NCI-H128 (cell line): ENCODE measurements around the gene ZC3H10.
"Not testable (repeated sequence)": the region's sequence is repeated elsewhere in the genome, so short reads cannot be mapped to it uniquely, and the experiment has no call there.

Experiments used
- DNase-seq: peaks from one replicate; lab custom pipeline; 2025; ENCODE audit not compliant: unreplicated experiment; lab: John Stamatoyannopoulos, UW

The ZC3H10 gene, protein sequence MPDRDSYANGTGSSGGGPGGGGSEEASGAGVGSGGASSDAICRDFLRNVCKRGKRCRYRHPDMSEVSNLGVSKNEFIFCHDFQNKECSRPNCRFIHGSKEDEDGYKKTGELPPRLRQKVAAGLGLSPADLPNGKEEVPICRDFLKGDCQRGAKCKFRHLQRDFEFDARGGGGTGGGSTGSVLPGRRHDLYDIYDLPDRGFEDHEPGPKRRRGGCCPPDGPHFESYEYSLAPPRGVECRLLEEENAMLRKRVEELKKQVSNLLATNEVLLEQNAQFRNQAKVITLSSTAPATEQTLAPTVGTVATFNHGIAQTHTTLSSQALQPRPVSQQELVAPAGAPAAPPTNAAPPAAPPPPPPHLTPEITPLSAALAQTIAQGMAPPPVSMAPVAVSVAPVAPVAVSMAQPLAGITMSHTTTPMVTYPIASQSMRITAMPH

DNA sequence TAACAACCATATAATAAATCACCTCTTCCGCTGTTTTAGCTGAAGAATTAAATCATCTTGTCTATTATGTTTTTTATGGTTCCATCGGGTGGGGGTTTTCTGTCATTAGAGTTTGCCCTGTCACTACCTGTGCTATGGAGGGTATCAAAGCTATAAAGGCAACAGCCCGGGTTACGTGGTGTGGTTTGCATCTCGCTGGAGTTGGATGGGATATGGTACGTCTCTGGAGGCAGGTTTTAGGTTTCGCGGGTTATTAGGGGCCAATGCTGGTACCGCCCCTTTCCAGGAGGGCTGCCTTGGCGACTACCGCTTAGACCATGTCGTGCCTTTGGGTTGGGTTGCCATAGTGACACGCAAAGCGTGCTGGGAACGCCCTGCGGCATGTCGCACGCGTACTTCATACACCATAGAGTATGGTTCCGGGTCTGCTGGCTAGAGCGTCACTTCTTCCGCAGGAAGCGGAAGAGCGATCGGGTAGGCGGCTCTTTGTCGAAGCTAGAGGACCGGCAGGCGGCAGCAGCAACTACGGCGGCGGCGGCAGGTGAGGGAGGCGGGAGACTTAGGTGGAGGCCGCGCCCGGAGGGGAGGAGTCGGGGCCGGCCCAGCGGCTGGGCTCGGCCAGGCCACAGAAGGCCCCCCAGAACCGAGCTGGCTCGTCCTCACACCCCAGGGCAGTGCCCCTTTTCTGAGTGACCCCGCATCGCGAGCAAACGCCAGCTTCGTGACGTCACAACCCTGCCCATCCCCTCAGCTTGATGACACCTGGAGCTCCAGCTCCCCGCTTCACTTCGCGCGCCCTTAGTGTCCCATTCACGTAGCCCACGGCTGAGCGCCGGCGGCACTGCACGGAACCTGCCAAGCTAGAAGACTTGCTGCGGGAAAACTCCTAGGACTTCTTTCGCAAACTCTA is at the start of gene ZC3H10:
TSS of gene ZC3H10 (plus strand) at position 489 of the 910 bp plus-strand sequence. CDS start 2,297 bp downstream, outside the sequence.
- DNase-seq, result peak; percentile 99

- DNase-seq, result no peak
These were observed 46.4 kb upstream of the ZC3H10 start for GRCh38 chr12:56071648-56072047.

DNA sequence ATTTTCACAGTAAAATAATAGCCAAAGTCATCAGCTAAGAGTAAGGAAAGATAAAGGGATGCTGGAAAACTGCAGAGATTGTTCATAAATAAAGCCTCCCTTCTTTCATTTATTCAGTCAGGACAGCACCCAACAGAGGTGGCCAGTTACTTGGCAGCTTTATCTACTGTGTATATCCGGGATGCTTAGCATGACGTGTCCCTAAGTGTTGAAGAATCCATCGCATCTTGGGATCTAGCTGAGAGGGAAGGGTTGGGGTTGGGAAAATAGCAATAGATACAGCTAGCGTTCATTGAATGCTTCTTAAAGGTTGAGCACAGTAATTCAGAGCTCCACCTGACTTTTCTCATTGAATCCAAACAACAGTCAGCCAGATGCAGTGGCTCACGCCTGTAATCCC is 43.7 kb upstream of the ZC3H10 start:
- DNase-seq, result no peak

DNA sequence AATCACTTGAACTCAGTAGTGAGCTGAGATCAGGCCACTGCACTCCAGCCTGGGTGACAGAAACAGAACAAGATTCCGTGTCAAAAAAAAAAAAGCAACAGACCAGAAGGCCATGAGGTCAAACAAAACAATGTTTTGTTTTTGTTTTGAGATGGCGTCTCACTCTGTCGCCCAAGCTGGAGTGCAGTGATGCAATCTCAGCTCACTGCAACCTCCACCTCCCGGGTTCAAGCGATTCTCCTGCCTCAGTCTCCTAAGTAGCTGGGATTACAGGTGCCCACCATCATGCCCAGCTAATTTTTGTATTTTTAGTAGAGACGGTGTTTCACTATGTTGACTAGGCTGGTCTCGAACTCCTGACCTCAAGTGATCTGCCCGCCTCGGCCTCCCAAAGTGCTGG is 40.1 kb upstream of the ZC3H10 start:
- DNase-seq, result not testable (repeated sequence)

- DNase-seq, result no peak
These were observed 39.6 kb upstream of the ZC3H10 start for GRCh38 chr12:56078427-56078826.

DNA sequence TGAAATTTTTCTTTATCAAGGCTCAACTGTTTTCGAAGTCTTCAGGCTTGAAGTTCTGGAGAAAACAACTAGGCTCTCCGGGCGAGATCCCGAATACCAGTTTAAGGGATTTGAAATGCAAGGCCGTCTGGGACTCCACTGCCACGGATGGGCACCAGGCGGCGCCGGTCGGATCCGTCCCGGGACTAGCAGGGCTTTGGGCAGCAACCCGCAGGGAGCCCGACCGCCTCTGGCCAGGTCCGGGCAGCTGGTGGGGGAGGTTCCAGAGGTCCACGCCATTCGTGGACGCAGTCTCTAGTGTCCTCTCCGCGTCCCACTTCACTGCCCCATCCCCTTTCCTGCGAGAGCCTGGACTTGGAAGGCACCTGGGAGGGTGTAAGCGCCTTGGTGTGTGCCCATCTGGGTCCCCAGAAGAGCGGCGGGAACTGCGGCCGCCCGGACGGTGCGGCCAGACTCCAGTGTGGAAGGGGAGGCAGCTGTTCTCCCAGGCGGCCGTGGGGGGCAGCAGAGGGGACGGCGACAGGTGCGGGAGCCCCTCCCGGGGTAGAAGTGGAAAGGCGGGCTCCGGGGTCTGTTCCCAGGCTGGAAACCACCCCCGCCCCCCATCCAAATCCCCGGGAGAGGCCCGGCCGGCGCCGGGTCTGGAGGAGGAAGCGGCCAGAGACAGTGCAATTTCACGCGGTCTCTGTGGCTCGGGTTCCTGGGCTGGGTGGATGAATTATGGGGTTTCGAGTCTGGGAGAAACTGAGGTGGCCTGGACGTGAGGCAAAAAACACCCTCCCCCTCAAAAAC is 38.9 kb upstream of the ZC3H10 start:
- DNase-seq, result no peak

- peak; percentile 65 for DNase-seq
These were observed 38.1 kb upstream of the ZC3H10 start, which contains the start of gene ERBB3 for GRCh38 chr12:56079723-56080555. TSS of gene ERBB3 (plus strand) at chr12:56080165. CDS start at chr12:56080301, 136 bp downstream.

- no peak for DNase-seq
These were observed 37.4 kb upstream of the ZC3H10 start for GRCh38 chr12:56080556-56081138.

DNA sequence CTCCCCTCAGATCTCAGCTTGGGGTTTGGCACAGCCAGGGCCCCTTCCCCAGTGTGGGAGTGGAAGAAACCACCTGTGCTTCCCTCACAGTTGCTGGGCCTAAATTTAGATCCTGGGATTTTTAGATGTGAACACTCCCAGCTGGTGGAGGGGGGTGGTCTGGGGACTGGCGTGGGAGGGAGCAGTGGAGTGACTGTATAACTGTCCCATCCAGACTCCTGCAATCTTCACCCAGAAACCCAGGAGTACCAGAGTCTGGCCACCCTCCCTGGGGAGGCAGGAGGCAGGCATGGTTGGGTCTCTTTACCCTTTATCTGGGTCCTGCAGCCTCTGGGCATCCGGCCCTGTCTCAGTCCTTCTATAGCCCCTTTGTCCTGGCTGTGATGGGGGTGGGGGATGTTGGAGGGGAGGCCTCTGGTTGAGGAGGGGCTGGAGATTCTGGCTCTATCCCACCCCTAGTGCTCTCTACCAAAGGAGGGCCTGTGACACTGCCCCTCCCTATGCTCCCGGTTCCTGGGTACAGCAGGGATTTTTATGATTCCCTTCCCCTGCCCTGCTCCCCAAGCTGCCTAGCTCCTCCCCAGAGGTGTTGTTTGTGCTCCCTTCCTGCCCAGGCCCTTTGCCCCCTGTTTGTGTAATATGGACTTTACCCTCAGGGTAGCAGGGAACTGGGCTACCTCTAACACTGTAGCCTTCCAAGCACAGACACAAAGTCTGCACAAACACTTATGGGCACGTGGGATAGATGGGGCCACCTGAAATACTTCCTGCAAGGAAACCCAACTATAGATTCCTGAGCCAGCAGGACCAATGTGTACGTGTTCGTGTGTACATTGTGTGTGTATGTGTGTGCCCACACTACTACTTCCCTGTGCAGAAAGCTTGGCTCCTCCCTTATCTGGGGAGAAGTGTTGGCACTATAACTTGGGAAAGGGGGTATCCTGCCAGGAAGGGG is 36.4 kb upstream of the ZC3H10 start:
- no peak for DNase-seq

GRCh38 chr12:56082382-56082781 is 35.7 kb upstream of the ZC3H10 start:
- no peak for DNase-seq

DNA sequence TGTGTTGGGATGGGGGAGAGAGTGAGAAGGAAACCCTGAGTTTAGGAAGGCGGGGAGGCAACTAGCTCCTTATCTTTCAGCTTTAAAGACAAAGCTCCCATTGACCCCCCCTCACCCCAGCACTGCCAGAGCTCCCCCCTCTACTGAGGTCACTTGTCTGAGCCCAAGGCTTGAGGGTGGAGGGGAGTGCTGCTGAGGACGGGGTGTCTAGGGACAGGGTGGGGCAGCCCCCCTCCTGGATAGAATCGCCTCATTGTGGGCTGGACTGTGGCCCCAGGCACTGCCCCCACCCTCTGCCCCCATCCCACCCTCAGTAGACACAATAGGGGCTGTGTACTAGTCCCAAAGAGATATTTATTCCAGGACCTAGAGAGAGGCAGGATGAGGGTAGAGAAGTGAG is 35.1 kb upstream of the ZC3H10 start:
- DNase-seq, result no peak

GRCh38 chr12:56084958-56085543 is 33.0 kb upstream of the ZC3H10 start:
- DNase-seq, result no peak

GRCh38 chr12:56086096-56086495 is 32.0 kb upstream of the ZC3H10 start:
- DNase-seq, result no peak

GRCh38 chr12:56086608-56087007 is 31.5 kb upstream of the ZC3H10 start:
- DNase-seq, result no peak

DNA sequence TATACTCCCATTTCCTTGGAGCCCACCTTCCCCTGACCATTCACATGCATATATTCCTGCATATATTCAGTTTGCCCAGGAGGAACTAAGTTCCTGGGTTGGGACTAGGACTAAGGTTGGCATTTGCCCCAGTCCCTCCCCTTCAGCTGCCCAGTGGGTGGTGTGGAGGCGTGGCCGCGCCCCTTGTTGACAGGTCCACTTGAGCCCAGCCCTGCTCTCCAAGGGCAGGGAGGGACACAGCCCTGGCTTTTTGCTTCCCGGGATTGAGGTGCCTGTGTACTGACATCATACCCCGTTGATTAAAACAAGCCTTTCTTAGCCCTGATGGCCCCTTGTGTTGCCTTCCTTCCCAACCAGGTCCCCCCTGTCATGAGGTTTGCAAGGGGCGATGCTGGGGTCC is 30.8 kb upstream of the ZC3H10 start:
- no peak for DNase-seq

GRCh38 chr12:56097738-56098137 is 20.3 kb upstream of the ZC3H10 start:
- no peak for DNase-seq

DNA sequence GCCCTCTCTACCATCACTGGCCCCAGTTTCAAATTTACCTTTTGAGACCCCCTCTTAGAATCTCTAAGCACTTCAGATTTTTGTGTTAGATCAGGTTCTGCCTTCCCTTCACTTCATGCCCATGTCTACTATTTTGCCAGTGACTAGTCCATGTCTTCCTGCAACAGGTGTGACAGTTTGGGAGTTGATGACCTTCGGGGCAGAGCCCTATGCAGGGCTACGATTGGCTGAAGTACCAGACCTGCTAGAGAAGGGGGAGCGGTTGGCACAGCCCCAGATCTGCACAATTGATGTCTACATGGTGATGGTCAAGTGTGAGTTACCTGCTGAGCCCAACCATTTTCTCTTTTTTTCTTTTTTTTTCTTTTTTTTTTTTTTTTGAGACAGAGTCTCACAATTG is 19.5 kb upstream of the ZC3H10 start:
- no peak for DNase-seq

DNA sequence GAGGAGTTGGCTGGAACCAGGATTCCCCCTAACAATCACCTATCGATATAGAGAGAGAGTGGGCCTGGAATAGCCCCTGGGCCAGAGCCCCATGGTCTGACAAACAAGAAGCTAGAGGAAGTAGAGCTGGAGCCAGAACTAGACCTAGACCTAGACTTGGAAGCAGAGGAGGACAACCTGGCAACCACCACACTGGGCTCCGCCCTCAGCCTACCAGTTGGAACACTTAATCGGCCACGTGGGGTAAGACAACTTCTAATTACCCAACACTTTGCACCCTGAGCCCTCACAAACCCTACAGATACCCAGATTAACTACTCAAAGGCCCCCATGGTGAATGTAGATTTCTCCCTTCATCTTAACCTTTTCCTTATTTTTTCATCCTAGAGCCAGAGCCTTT is 18.3 kb upstream of the ZC3H10 start:
- DNase-seq, result no peak
